T-helper 2 cell treated with Interferon-gamma antibody and Interleukin-4, amounts not matched to agents 5 μg/mL and 100 μg/mL, for 36 hours (primary cell): ENCODE data around the gene SCN4A.
"Not testable (repeated sequence)": the region's sequence is repeated elsewhere in the genome, so short reads cannot be mapped to it uniquely, and the experiment has no call there.

Experiments used
- DNase-seq: peaks from one replicate; pipeline ENCODE4 v3.0.0; 2021; ENCODE audit warnings: low spot score
- H3K27ac Mint-ChIP-seq: one replicate; pipeline ENCODE4 v1.8.0; 2021; ENCODE audit warnings: mild to moderate bottlenecking, mixed read lengths
- H3K27me3 Mint-ChIP-seq: one replicate; pipeline ENCODE4 v1.8.0; 2021; ENCODE audit warnings: low read depth, mixed read lengths
- H3K36me3 Mint-ChIP-seq: one replicate; pipeline ENCODE4 v1.8.0; 2021; ENCODE audit warnings: low read depth, mixed read lengths
- H3K4me1 Mint-ChIP-seq: one replicate; pipeline ENCODE4 v1.8.0; 2021; ENCODE audit warnings: low read depth, mixed read lengths
- H3K4me3 Mint-ChIP-seq: one replicate; pipeline ENCODE4 v1.8.0; 2022; ENCODE audit warnings: mild to moderate bottlenecking, moderate library complexity, mixed read lengths
- H3K9me3 Mint-ChIP-seq: one replicate; pipeline ENCODE4 v1.8.0; 2021; ENCODE audit warnings: mixed read lengths

The SCN4A gene

DNA sequence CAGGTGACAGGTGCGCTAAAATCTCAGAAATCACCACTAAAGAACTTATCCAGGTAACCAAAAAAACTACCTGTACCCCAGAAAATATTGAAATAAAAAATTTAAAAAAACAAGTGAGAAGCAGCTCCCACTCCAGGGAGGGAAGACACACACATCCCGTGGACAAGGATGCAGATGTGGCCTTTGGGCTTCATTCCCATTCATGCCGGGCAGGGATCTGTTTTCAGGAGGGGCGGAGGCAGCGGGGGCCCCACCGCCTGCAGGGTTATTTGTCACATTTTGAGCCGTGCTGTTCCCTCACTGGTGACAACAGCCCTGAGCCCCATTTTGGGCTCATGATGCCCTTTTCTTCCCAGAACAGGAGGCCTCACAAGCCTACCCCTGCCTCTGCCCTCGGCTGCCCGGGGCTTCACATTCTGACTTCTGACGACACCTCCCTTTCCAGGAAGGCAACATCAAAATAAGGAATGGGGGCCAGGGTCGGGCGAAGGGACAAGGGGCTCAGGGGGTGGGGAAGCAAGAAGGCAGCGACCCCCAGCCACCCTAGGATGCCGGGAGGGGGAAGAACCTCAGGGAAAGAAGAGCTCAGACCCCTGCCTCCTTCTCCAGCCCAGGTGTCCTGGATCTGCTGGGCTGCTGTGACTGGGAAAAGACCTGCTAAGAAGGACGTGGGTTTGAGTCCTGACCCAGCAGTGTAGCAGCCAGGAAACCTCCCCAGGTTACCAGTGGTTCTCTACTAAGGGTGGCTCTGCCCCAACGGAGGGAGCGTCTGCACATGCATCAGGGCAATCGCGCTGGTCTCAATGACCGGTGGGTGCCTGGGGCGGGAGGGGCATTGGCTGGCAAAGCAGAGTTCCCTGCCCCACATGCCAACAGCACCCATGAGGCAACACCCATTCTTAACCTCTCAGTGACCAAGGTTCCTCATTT, 38.3 kb downstream of the SCN4A start:
- no peak overlapping the region for H3K27ac Mint-ChIP-seq
- no peaks in the 10 kb centered on the region for H3K9me3 Mint-ChIP-seq
- H3K4me1 Mint-ChIP-seq, result peaks cover 21% of the 10 kb centered on the region
- peaks cover 6% of the 10 kb centered on the region for H3K27me3 Mint-ChIP-seq
- DNase-seq, result no peak
- H3K36me3 Mint-ChIP-seq, result peaks cover 4% of the 10 kb centered on the region
- no peak overlapping the region for H3K4me3 Mint-ChIP-seq

GRCh38 chr17:63933598-63933997, 39.1 kb downstream of the SCN4A start:
- Mint-ChIP-seq H3K27me3 (peaks cover 6% of the 10 kb centered on the region), H3K4me3 (no peak overlapping the region)

DNA sequence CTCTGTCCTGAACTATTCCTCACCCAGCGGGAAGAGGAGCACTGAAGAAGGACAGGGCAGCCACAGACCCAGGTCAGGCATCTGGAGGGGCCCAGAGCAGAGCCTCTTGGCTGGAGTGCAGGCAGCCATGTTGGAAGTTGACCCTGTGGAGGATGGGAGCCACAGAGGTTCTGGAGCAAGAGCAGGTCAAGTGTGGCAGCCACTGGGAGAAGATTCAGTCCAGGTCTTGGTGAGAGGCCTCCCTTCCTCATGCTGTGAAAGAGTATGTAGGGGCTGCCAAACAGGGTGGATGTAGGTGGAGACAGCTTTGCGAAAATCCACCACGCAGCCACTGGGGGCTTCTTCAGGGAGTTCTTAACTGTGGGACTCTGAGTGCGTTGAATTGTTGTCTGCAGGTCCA, 40.0 kb downstream of the SCN4A start:
- no peak for DNase-seq
- Mint-ChIP-seq H3K27ac (peak overlapping the region; percentile 49), H3K9me3 (no peaks in the 10 kb centered on the region), H3K4me3 (peak overlapping the region; percentile 97), H3K36me3 (peaks cover 7% of the 10 kb centered on the region), H3K27me3 (peaks cover 6% of the 10 kb centered on the region), H3K4me1 (peaks cover 13% of the 10 kb centered on the region)

More at GRCh38 chr17:63933598-63933997, 39.1 kb downstream of the SCN4A start:
- H3K36me3 Mint-ChIP-seq, result peaks cover 7% of the 10 kb centered on the region
- no peaks in the 10 kb centered on the region for H3K9me3 Mint-ChIP-seq
- no peak overlapping the region for H3K27ac Mint-ChIP-seq
- peaks cover 16% of the 10 kb centered on the region for H3K4me1 Mint-ChIP-seq
- no peak for DNase-seq

DNA sequence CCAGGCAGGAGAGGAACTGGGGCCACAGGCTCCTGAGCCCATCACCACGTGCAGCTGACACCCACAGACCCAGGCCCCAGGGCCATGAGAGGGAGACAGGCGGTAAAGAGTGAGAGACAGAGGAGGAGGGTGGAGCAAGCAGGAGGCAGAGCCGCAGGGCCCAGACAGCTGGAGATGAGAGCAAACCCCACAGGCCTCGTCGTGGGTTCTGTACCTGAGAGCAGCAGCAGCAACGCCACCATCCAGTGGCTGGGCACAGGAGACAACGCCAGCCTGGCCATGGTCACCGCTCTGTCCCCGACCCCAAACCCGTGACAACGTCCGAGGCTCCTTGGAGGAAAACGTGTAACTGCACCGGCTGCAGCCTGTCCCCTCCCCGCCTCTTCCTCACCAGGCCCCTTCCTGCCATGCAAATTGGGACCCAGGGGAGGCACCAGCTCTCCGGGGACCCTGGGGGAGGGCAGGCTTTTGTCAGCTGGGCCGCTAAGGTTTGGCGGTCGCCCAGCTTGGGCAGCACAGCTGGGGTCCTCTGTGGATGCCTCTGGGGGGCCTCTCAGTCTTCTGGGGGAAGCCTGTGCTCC, 40.6 kb downstream of the SCN4A start, which contains the start of gene CD79B:
Gene CD79B, minus strand, starts transcription at position 351 of the 581 bp plus-strand sequence. Its CDS starts 70 bp downstream, at position 281.
- peak; percentile 36 for DNase-seq

GRCh38 chr17:63930951-63931575, 41.7 kb downstream of the SCN4A start:
- Mint-ChIP-seq H3K27me3 (peaks cover 4% of the 10 kb centered on the region), H3K27ac (peak overlapping the region; percentile 91), H3K4me3 (peak overlapping the region; percentile 97), H3K9me3 (no peaks in the 10 kb centered on the region), H3K36me3 (peaks cover 7% of the 10 kb centered on the region), H3K4me1 (peaks cover 13% of the 10 kb centered on the region)
- DNase-seq, result peak; percentile 58

More for the DNA sequence above, 40.6 kb downstream of the SCN4A start, which contains the start of gene CD79B:
- H3K27ac Mint-ChIP-seq, result peak within 1 kb of the TSS; percentile 91
- peaks cover 13% of the 10 kb centered on the region for H3K4me1 Mint-ChIP-seq
- peaks cover 6% of the 10 kb centered on the region for H3K27me3 Mint-ChIP-seq
- no peaks in the 10 kb centered on the region for H3K9me3 Mint-ChIP-seq
- peaks cover 7% of the 10 kb centered on the region for H3K36me3 Mint-ChIP-seq
- H3K4me3 Mint-ChIP-seq, result peak within 1 kb of the TSS; percentile 97

DNA sequence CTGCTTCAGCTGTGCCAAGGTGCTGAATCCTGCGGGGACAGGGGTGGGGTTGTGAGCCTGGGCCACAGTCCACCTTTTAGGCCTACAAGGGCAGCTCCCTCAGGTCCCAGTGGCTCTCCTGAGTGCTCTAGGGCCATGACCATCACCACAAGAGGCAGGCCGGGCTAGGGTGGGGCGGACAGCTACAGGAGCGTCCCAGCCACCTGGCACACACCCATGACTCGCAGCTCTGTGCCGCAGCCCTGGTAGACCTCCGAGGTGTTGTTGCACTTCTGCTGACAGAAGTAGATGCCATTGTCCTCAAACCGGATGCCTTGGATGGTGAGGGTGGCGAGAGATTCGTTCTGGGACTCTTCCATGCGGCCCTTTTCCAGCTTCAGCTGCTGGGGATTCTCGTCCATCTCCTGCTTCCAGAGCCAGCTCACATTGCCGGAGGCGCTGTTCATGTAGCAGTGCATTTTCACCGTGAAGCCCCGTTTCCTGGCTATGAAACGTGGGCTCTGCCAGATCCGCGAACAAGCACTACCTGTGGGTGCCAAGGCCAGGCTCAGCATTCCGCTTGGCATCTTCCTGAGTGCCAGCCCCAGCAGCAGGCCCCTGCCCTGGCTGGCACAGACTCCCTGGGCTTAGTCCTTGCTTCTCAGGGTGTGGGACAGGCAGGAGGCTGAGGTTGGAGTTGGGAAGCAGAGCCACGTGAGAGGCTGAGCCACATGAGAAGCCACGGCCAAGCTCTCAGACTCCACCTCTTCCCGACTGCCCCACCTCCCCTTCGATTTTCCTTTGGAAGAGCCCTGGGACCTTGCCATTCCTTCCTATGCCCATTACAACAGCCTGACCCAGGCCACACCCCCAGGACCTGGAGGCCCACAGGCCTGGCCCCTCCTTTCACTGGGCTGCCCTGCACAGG, 42.6 kb downstream of the SCN4A start:
- peaks cover 13% of the 10 kb centered on the region for H3K4me1 Mint-ChIP-seq
- peak overlapping the region; percentile 97 for H3K4me3 Mint-ChIP-seq
- no peaks in the 10 kb centered on the region for H3K27me3 Mint-ChIP-seq
- H3K36me3 Mint-ChIP-seq, result peaks cover 7% of the 10 kb centered on the region
- no peaks in the 10 kb centered on the region for H3K9me3 Mint-ChIP-seq
- no peak overlapping the region for H3K27ac Mint-ChIP-seq
- DNase-seq, result no peak

- H3K27ac Mint-ChIP-seq, result no peak overlapping the region
- H3K4me1 Mint-ChIP-seq, result peaks cover 13% of the 10 kb centered on the region
- H3K9me3 Mint-ChIP-seq, result no peaks in the 10 kb centered on the region
- peak overlapping the region; percentile 38 for H3K4me3 Mint-ChIP-seq
- DNase-seq, result no peak
- peaks cover 7% of the 10 kb centered on the region for H3K36me3 Mint-ChIP-seq
- H3K27me3 Mint-ChIP-seq, result no peaks in the 10 kb centered on the region
Observed at GRCh38 chr17:63928966-63929695, 43.6 kb downstream of the SCN4A start.

GRCh38 chr17:63928172-63928666, 44.5 kb downstream of the SCN4A start:
- no peak for DNase-seq
- H3K27ac Mint-ChIP-seq, result no peak overlapping the region
- no peak overlapping the region for H3K4me3 Mint-ChIP-seq
- peaks cover 7% of the 10 kb centered on the region for H3K36me3 Mint-ChIP-seq
- no peaks in the 10 kb centered on the region for H3K27me3 Mint-ChIP-seq
- no peaks in the 10 kb centered on the region for H3K9me3 Mint-ChIP-seq
- peaks cover 13% of the 10 kb centered on the region for H3K4me1 Mint-ChIP-seq

- H3K9me3 Mint-ChIP-seq, result no peaks in the 10 kb centered on the region
Observed at GRCh38 chr17:63927464-63928171, 45.1 kb downstream of the SCN4A start.

DNA sequence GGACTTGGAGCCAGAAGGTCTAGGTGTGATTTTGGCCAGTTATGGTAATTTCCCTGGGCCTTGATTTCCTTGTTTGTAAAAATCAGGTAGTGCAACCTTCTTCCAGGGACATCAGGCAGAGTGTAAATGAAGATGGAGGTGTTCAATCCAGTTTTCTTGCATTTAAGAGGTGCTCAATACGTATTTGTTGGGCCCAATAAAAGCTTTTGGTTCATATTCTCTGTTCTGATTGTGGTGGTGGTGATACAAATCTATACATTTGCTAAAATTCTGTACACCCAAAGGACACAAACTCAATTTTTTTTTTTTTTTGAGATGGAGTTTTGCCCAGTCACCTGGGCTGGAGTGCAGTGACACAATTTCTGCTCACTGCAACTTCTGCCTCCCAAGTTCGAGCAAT, 46.6 kb downstream of the SCN4A start:
- DNase-seq, result no peak
- Mint-ChIP-seq H3K4me3 (no peak overlapping the region), H3K4me1 (peaks cover 9% of the 10 kb centered on the region), H3K27ac (no peak overlapping the region), H3K27me3 (no peaks in the 10 kb centered on the region), H3K9me3 (no peaks in the 10 kb centered on the region), H3K36me3 (peaks cover 7% of the 10 kb centered on the region)

More at GRCh38 chr17:63927464-63928171, 45.1 kb downstream of the SCN4A start:
- Mint-ChIP-seq H3K4me1 (peaks cover 12% of the 10 kb centered on the region), H3K36me3 (peaks cover 7% of the 10 kb centered on the region), H3K27me3 (no peaks in the 10 kb centered on the region), H3K27ac (no peak overlapping the region), H3K4me3 (no peak overlapping the region)
- DNase-seq, result no peak

DNA sequence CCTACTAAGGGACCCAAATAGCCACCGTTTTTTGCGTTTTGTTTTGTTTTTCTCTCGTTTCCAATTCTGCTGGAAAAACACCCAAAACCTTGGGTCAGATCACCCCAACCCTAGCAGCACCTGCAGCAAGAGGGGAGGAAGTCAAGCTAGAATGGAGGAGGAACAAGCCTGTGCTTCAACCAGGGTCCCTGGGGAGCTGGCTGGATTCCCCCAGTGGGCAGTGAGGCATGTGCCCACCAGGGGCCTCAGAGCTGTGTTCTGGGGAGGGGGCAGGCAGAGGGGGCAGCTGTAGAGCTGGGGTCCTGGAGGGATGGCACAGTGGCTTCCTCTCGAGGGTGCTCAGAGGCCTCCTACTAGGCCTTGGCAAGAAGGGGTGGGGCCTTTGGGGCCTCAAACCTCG, 47.1 kb downstream of the SCN4A start:
- no peak for DNase-seq
- H3K27ac Mint-ChIP-seq, result no peak overlapping the region
- H3K4me3 Mint-ChIP-seq, result no peak overlapping the region
- no peaks in the 10 kb centered on the region for H3K27me3 Mint-ChIP-seq
- H3K4me1 Mint-ChIP-seq, result peaks cover 3% of the 10 kb centered on the region
- peaks cover 4% of the 10 kb centered on the region for H3K36me3 Mint-ChIP-seq
- H3K9me3 Mint-ChIP-seq, result no peaks in the 10 kb centered on the region

- H3K27ac Mint-ChIP-seq, H3K36me3 Mint-ChIP-seq, H3K9me3 Mint-ChIP-seq, DNase-seq, H3K4me1 Mint-ChIP-seq, H3K27me3 Mint-ChIP-seq, H3K4me3 Mint-ChIP-seq: not testable (repeated sequence)
Observed at GRCh38 chr17:63922402-63922801, 50.3 kb downstream of the SCN4A start.
